Astrocyte (in vitro differentiated cells and primary cell): ENCODE measurements around the gene PCDHGC3. TPM values are rescaled to one million over a fixed set of nuclear protein-coding genes. Genes with fewer than 3 reads are reported as not detected.
A peak's percentile ranks its signal among the peaks of the same experiment; 100 is the strongest.

ENCODE experiments used
- DNase-seq: peaks from one replicate; pipeline ENCODE4 v3.0.0-alpha.2; 2010; ENCODE audit warnings: low read depth
- FAIRE-seq: peaks from 2 replicates; lab custom pipeline; 2011; peaks lifted over from hg19 to GRCh38; lab: Jason Lieb, UNC
- H2AFZ ChIP-seq: 2 replicates; pipeline ENCODE4 v1.6.0; 2012; ENCODE audit warnings: low read depth, low read length, inconsistent platforms
- H3K27ac ChIP-seq: 2 replicates; pipeline ENCODE4 v1.5.1; 2011; ENCODE audit warnings: low read depth, low read length, inconsistent platforms
- H3K27me3 ChIP-seq: 2 replicates; pipeline ENCODE4 v1.6.0; 2011; ENCODE audit warnings: low read length, inconsistent platforms; ENCODE audit not compliant: insufficient read depth
- H3K36me3 ChIP-seq: 2 replicates; pipeline ENCODE4 v1.5.1; 2011; ENCODE audit warnings: low read length, inconsistent platforms; ENCODE audit not compliant: insufficient read depth
- H3K4me1 ChIP-seq: 2 replicates; pipeline ENCODE4 v1.5.1; 2011; ENCODE audit warnings: low read length, inconsistent platforms; ENCODE audit not compliant: insufficient read depth
- H3K4me2 ChIP-seq: 2 replicates; pipeline ENCODE4 v1.6.0; 2012; ENCODE audit warnings: low read length, inconsistent platforms
- H3K4me3 ChIP-seq: 2 replicates; pipeline ENCODE4 v1.5.1; 2011; ENCODE audit warnings: low read depth, mild to moderate bottlenecking, low read length, inconsistent platforms; ENCODE audit not compliant: insufficient read depth
- H3K79me2 ChIP-seq: 2 replicates; pipeline ENCODE4 v1.6.0; 2012; ENCODE audit warnings: mild to moderate bottlenecking, low read length, inconsistent platforms; ENCODE audit not compliant: insufficient read depth
- H3K9ac ChIP-seq: 2 replicates; pipeline ENCODE4 v1.6.0; 2012; ENCODE audit warnings: mild to moderate bottlenecking, low read length, inconsistent platforms
- H3K9me3 ChIP-seq: 2 replicates; pipeline ENCODE4 v1.5.1; 2012; ENCODE audit warnings: low read depth, mild to moderate bottlenecking, low read length, inconsistent platforms; ENCODE audit not compliant: insufficient read depth
- H4K20me1 ChIP-seq: 2 replicates; pipeline ENCODE4 v1.6.0; 2012; ENCODE audit warnings: low read length, inconsistent platforms; ENCODE audit not compliant: insufficient read depth
- H3K27ac Mint-ChIP-seq: one replicate; pipeline ENCODE4 v1.8.0; 2021; ENCODE audit warnings: mild to moderate bottlenecking, mixed read lengths; ENCODE audit not compliant: unreplicated experiment
- H3K27me3 Mint-ChIP-seq: one replicate; pipeline ENCODE4 v1.8.0; 2021; ENCODE audit warnings: low read depth, mixed read lengths; ENCODE audit not compliant: unreplicated experiment
- H3K36me3 Mint-ChIP-seq: one replicate; pipeline ENCODE4 v1.8.0; 2021; ENCODE audit warnings: low read depth, mixed read lengths; ENCODE audit not compliant: unreplicated experiment
- H3K4me1 Mint-ChIP-seq: one replicate; pipeline ENCODE4 v1.8.0; 2021; ENCODE audit warnings: low read depth, mixed read lengths; ENCODE audit not compliant: unreplicated experiment
- H3K4me3 Mint-ChIP-seq: one replicate; pipeline ENCODE4 v1.8.0; 2021; ENCODE audit warnings: mild to moderate bottlenecking, moderate library complexity, mixed read lengths; ENCODE audit not compliant: unreplicated experiment
- H3K9me3 Mint-ChIP-seq: one replicate; pipeline ENCODE4 v1.8.0; 2021; ENCODE audit warnings: mild to moderate bottlenecking, mixed read lengths; ENCODE audit not compliant: unreplicated experiment
- CTCF ChIP-seq: IDR thresholded peaks from 2 replicates; pipeline ENCODE4 v1.5.1; 2011; ENCODE audit warnings: low read depth, mild to moderate bottlenecking, inconsistent platforms, low read length, moderate library complexity; ENCODE audit not compliant: insufficient read depth
- EZH2 ChIP-seq: IDR thresholded peaks from 2 replicates; pipeline ENCODE4 v1.6.1; 2012; ENCODE audit warnings: mild to moderate bottlenecking, low read length, inconsistent platforms; ENCODE audit not compliant: insufficient read depth
- total RNA-seq: library from RNA; stranded (reverse); gene quantifications from 2 replicates; pipeline ENCODE4 v1.2.1, GENCODE V29; 2021

Gene PCDHGC3
- total RNA-seq, 1 donor from 2014 or later: 84.7 TPM

GRCh38 chr5:141476132-141476911 lies 556 bp downstream of the PCDHGC3 start:
- Histone ChIP-seq H4K20me1 (peaks cover 55% of the 10 kb centered on the region), H3K27ac (peak overlapping the region; percentile 80), H3K36me3 (no peaks in the 10 kb centered on the region), H3K27me3 (no peaks in the 10 kb centered on the region), H3K4me3 (peak overlapping the region; percentile 87), H2AFZ (peak overlapping the region; percentile 81), H3K79me2 (peaks cover 44% of the 10 kb centered on the region), H3K9me3 (no peaks in the 10 kb centered on the region), H3K4me2 (peak overlapping the region; percentile 99), H3K4me1 (peaks cover 35% of the 10 kb centered on the region), H3K9ac (peak overlapping the region; percentile 90)
- peaks cover 17% of the 10 kb centered on the region for H3K4me1 Mint-ChIP-seq
- DNase-seq (peak; percentile 80), FAIRE-seq (no peak)
- peak overlapping the region; percentile 96 for H3K27ac Mint-ChIP-seq
- peaks cover 4% of the 10 kb centered on the region for H3K9me3 Mint-ChIP-seq
- no peaks in the 10 kb centered on the region for H3K27me3 Mint-ChIP-seq
- TF ChIP-seq EZH2 (no peak), CTCF (no peak)
- H3K36me3 Mint-ChIP-seq: peaks cover 28% of the 10 kb centered on the region
- peak overlapping the region; percentile 98 for H3K4me3 Mint-ChIP-seq

- peaks cover 62% of the 10 kb centered on the region for H4K20me1 ChIP-seq
- H3K4me2 ChIP-seq: peak overlapping the region; percentile 99
- H2AFZ ChIP-seq: no peak overlapping the region
- H3K9me3 ChIP-seq: no peaks in the 10 kb centered on the region
- peaks cover 28% of the 10 kb centered on the region for H3K36me3 Mint-ChIP-seq
- no peaks in the 10 kb centered on the region for H3K27me3 ChIP-seq
- H3K79me2 ChIP-seq: peaks cover 52% of the 10 kb centered on the region
- H3K27ac ChIP-seq: peak overlapping the region; percentile 80
- DNase-seq (no peak), FAIRE-seq (no peak)
- peak overlapping the region; percentile 53 for H3K27ac Mint-ChIP-seq
- H3K4me3 ChIP-seq: peak overlapping the region; percentile 87
- peaks cover 4% of the 10 kb centered on the region for H3K9me3 Mint-ChIP-seq
- H3K27me3 Mint-ChIP-seq: no peaks in the 10 kb centered on the region
- peaks cover 14% of the 10 kb centered on the region for H3K4me1 Mint-ChIP-seq
- H3K4me1 ChIP-seq: peaks cover 35% of the 10 kb centered on the region
- TF ChIP-seq CTCF: no peak
- TF ChIP-seq EZH2: no peak
- H3K4me3 Mint-ChIP-seq: peak overlapping the region; percentile 98
- H3K9ac ChIP-seq: peak overlapping the region; percentile 90
- no peaks in the 10 kb centered on the region for H3K36me3 ChIP-seq
Observed at GRCh38 chr5:141477044-141477575, 1.3 kb downstream of the PCDHGC3 start.
